Measurements from ENCODE around the gene GMCL1. TPM values are rescaled to one million over a fixed set of nuclear protein-coding genes. Genes with fewer than 3 reads are reported as not detected.

GMCL1 gene
- total RNA-seq, 6 experiments from 2014 or later = 5.8 to 11.4 (median 6.8) TPM

- intact Hi-C loops (cut with DNase I) = no loop called here
- H3K36me3 ChIP-seq = peaks cover 0 to 21% (median 0%) of the 10 kb centered on the region in 4 donors
- no peaks in the 10 kb centered on the region for H3K27me3 ChIP-seq
- ATAC-seq (no peak), DNase-seq (no peak)
- WGBS (ENCODE audit: insufficient coverage, low coverage, low lambda C conversion rate, missing lambda C conversion rate) = 95% methylated on average over 2 of the region's 2 CpGs
- H3K4me1 ChIP-seq = no peaks in the 10 kb centered on the region
- no peaks in the 10 kb centered on the region for H3K9me3 ChIP-seq
- TF ChIP-seq POLR2A (IDR thresholded peaks at IDR 0.05) (no peak), CTCF (IDR thresholded peaks at IDR 0.05) (no peak)
- no peak overlapping the region for H3K4me3 ChIP-seq
- H3K27ac ChIP-seq = no peak overlapping the region
Observed at GRCh38 chr2:69837533-69837932, 8.1 kb downstream of the GMCL1 start.

DNA sequence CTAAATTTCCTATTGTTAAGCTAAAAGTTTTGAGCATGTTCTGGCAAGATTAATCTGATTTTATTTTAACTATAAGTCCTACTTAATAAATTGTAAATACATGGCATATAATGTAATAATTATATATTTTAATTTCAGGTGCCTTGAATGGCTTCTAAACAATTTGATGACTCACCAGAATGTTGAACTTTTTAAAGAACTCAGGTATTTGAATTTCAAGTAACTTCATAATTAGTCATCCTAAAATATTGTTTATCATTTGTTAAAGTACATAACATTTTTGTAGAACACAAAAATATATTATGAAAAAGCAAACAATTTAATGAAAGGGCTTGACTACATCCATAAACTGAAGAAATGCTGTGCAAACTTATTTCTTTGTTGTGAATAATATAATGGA lies 14.5 kb downstream of the GMCL1 start:
- no peak for TF ChIP-seq CTCF (IDR thresholded peaks at IDR 0.05)
- no peak for TF ChIP-seq POLR2A (IDR thresholded peaks at IDR 0.05)
- peaks cover 0 to 38% (median 0%) of the 10 kb centered on the region in 4 donors for H3K36me3 ChIP-seq
- H3K4me3 ChIP-seq = no peak overlapping the region
- no peaks in the 10 kb centered on the region for H3K9me3 ChIP-seq
- DNase-seq (no peak), ATAC-seq (no peak)
- H3K27me3 ChIP-seq = no peaks in the 10 kb centered on the region
- no peaks in the 10 kb centered on the region for H3K4me1 ChIP-seq
- no peak overlapping the region for H3K27ac ChIP-seq
- intact Hi-C loops (cut with DNase I) = no loop called here

GRCh38 chr2:69844560-69844959 lies 15.1 kb downstream of the GMCL1 start:
- TF ChIP-seq CTCF (IDR thresholded peaks at IDR 0.05) = no peak
- TF ChIP-seq POLR2A (IDR thresholded peaks at IDR 0.05) = no peak

GRCh38 chr2:69846182-69847067 lies 17.0 kb downstream of the GMCL1 start:
- H3K4me3 ChIP-seq = no peak overlapping the region
- TF ChIP-seq CTCF (IDR thresholded peaks at IDR 0.05) = no peak
- no peak for TF ChIP-seq POLR2A (IDR thresholded peaks at IDR 0.05)
- H3K4me1 ChIP-seq = no peaks in the 10 kb centered on the region
- ATAC-seq (no peak), DNase-seq (no peak)
- no peaks in the 10 kb centered on the region for H3K9me3 ChIP-seq
- WGBS (ENCODE audit: insufficient coverage, low coverage, low lambda C conversion rate, missing lambda C conversion rate) = 86% methylated on average over 9 of the region's 9 CpGs
- no peak overlapping the region for H3K27ac ChIP-seq
- peaks cover 0 to 20% (median 0%) of the 10 kb centered on the region in 4 donors for H3K36me3 ChIP-seq
- H3K27me3 ChIP-seq = no peaks in the 10 kb centered on the region
- intact Hi-C loops (cut with DNase I) = no loop called here

More at GRCh38 chr2:69844560-69844959, 15.1 kb downstream of the GMCL1 start:
- ATAC-seq = no peak
- intact Hi-C loops (cut with DNase I) = no loop called here
- H3K27ac ChIP-seq = no peak overlapping the region
- no peaks in the 10 kb centered on the region for H3K9me3 ChIP-seq
- H3K36me3 ChIP-seq = peaks cover 0 to 36% (median 0%) of the 10 kb centered on the region in 4 donors
- no peak for DNase-seq
- 79% methylated on average over 1 of the region's 3 CpGs for WGBS (ENCODE audit: insufficient coverage, low coverage, low lambda C conversion rate, missing lambda C conversion rate)
- H3K27me3 ChIP-seq = no peaks in the 10 kb centered on the region
- no peaks in the 10 kb centered on the region for H3K4me1 ChIP-seq
- no peak overlapping the region for H3K4me3 ChIP-seq

All from right lobe of liver (tissue), 6 donors.